ENCODE results near the gene APAF1.
"Not testable (repeated sequence)": the region's sequence is repeated elsewhere in the genome, so short reads cannot be mapped to it uniquely, and the experiment has no call there.

APAF1 gene, protein sequence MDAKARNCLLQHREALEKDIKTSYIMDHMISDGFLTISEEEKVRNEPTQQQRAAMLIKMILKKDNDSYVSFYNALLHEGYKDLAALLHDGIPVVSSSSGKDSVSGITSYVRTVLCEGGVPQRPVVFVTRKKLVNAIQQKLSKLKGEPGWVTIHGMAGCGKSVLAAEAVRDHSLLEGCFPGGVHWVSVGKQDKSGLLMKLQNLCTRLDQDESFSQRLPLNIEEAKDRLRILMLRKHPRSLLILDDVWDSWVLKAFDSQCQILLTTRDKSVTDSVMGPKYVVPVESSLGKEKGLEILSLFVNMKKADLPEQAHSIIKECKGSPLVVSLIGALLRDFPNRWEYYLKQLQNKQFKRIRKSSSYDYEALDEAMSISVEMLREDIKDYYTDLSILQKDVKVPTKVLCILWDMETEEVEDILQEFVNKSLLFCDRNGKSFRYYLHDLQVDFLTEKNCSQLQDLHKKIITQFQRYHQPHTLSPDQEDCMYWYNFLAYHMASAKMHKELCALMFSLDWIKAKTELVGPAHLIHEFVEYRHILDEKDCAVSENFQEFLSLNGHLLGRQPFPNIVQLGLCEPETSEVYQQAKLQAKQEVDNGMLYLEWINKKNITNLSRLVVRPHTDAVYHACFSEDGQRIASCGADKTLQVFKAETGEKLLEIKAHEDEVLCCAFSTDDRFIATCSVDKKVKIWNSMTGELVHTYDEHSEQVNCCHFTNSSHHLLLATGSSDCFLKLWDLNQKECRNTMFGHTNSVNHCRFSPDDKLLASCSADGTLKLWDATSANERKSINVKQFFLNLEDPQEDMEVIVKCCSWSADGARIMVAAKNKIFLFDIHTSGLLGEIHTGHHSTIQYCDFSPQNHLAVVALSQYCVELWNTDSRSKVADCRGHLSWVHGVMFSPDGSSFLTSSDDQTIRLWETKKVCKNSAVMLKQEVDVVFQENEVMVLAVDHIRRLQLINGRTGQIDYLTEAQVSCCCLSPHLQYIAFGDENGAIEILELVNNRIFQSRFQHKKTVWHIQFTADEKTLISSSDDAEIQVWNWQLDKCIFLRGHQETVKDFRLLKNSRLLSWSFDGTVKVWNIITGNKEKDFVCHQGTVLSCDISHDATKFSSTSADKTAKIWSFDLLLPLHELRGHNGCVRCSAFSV (N-terminal part only)

DNA sequence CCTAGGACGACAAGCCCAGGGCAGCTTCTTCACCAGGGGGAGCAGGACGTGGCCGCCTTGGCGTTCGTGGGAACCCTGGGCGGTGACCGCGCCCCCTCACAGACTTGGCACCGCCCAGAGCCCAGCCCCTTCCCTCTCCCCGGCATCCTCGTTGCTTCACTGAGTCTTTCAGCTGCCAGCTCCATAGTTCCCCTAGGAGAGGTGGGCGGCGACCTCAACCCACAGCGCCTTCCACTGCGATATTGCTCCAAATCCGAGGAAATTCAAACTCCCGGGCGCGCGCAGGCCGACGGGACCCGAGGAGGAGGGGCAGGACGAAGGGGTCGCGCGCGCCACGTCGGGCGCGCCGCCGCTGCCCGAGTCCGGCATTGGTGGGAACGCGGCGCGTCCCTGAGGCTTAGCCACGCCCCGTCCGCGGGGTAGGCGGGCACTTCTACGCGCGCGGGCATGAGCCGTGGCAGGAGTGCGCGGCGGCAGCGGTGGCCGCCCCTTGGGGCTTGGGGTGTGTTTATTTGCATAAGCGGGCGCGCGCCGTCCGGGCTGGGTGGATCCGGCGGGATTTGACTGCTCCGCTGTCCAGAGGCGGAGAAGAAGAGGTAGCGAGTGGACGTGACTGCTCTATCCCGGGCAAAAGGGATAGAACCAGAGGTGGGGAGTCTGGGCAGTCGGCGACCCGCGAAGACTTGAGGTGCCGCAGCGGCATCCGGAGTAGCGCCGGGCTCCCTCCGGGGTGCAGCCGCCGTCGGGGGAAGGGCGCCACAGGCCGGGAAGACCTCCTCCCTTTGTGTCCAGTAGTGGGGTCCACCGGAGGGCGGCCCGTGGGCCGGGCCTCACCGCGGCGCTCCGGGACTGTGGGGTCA, at the start of gene APAF1, which contains the start of gene IKBIP:
Gene APAF1 (plus strand): TSS at position 579 of the 860 bp plus-strand sequence. CDS start 3,070 bp downstream, outside the sequence.
Gene IKBIP (minus strand): TSS at position 77 of the 860 bp plus-strand sequence. CDS start 87 bp downstream, outside the sequence.
- TF ChIP-seq, protein P1, sequence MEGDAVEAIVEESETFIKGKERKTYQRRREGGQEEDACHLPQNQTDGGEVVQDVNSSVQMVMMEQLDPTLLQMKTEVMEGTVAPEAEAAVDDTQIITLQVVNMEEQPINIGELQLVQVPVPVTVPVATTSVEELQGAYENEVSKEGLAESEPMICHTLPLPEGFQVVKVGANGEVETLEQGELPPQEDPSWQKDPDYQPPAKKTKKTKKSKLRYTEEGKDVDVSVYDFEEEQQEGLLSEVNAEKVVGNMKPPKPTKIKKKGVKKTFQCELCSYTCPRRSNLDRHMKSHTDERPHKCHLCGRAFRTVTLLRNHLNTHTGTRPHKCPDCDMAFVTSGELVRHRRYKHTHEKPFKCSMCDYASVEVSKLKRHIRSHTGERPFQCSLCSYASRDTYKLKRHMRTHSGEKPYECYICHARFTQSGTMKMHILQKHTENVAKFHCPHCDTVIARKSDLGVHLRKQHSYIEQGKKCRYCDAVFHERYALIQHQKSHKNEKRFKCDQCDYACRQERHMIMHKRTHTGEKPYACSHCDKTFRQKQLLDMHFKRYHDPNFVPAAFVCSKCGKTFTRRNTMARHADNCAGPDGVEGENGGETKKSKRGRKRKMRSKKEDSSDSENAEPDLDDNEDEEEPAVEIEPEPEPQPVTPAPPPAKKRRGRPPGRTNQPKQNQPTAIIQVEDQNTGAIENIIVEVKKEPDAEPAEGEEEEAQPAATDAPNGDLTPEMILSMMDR (conservative IDR thresholded peaks at IDR 0.05; ENCODE audit: low read length): 0 out of 2 replicates have a peak, but pooled peaks have one; percentile 1
- DNase-seq (ENCODE audit: low read depth): peak; percentile 95
- H3K4me3 ChIP-seq (ENCODE audit: low read length): peak within 1 kb of the TSS; percentile 84

DNA sequence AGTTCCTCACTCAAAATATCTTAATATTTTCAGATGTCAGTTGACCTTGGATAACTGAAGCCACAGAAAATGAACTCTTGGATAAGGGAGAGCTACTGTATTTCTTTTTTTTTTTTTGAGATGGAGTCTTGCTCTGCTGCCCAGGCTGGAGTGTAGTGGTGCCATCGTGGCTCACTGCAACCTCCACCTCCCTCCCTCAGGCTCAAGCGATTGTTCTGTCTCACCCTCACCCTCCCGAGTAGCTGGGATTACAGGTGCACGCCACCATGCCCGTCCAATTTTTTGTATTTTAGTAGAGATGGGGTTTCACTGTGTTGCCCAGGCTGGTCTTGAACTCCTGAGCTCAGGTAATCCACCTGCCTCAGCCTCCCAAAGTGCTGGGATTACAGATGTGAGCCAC, 47.8 kb upstream of the APAF1 start:
- H3K4me3 ChIP-seq (ENCODE audit: low read length); DNase-seq (ENCODE audit: low read depth): not testable (repeated sequence)

DNA sequence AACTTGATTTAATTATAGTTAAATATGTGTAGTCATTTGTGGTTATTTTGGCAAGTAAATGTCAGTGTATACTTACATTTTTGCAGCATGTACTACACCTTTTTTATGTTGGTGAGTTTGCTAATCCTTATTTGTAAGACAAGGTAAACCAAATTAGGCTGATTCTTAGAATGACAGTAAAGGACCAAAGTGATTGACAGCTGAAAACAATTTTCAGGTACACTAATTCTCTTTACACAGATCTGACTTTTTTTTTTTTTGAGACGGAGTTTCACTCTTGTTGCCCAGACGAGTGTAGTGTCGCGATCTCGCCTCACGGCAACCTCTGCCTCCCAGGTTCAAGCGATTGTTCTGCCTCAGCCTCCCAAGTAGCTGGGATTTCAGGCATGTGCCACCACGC, 43.2 kb upstream of the APAF1 start:
- DNase-seq (ENCODE audit: low read depth): no peak
- no peak overlapping the region for H3K4me3 ChIP-seq (ENCODE audit: low read length)
- TF ChIP-seq, protein P1 (conservative IDR thresholded peaks at IDR 0.05; ENCODE audit: low read length): no peak

DNA sequence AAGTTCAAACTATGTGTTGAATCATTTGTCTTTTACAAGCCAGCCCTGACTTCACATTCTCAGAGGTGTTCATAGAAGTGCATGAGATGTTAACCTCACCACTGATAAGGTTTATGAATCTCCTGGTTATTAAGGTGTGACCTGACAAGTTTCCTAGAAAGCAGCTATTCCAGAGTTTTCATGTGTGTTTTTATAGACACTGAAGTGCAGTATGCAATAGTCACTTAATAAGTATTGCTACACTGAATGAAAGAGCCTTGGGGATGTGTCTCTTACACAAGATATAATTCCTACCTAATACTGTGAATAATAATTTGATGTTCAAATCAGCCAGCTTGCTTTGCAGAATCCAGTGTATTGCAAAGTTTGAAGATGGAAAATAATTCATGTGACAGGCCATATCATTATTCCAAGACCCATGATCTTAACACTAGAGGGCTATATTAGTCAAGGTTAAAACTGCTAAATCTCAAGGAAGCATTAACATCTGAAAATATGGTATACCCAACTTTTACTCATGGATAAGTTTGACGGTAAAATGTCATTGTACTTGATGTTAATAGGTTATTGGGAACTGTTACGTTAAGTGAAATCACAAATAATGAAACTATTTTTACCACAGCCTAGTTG, 38.6 kb upstream of the APAF1 start:
- TF ChIP-seq, protein P1 (conservative IDR thresholded peaks at IDR 0.05; ENCODE audit: low read length): no peak; the same call in 1 of the 2 replicates
- no peak overlapping the region for H3K4me3 ChIP-seq (ENCODE audit: low read length)
- no peak for DNase-seq (ENCODE audit: low read depth)

DNA sequence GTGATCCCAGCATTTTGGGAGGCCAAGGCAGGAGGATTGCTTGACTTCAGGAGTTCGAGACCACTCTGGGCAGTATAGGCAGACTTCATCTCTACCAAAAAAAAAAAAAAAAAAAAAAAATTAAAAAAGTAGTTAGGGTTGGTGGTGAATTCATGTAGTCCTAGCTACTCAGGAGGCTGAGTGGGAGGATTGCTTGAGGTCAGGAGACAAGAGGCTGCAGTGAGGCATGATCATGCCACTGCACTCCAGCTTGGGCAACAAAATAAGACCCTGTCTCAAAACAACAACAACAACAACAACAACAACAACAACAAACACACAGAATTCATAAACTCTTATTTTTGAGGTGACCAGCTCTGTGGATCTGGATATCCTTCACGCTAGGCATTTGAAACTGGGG, 34.5 kb upstream of the APAF1 start:
- DNase-seq (ENCODE audit: low read depth): no peak
- H3K4me3 ChIP-seq (ENCODE audit: low read length): no peak overlapping the region
- TF ChIP-seq, protein P1 (conservative IDR thresholded peaks at IDR 0.05; ENCODE audit: low read length): no peak

DNA sequence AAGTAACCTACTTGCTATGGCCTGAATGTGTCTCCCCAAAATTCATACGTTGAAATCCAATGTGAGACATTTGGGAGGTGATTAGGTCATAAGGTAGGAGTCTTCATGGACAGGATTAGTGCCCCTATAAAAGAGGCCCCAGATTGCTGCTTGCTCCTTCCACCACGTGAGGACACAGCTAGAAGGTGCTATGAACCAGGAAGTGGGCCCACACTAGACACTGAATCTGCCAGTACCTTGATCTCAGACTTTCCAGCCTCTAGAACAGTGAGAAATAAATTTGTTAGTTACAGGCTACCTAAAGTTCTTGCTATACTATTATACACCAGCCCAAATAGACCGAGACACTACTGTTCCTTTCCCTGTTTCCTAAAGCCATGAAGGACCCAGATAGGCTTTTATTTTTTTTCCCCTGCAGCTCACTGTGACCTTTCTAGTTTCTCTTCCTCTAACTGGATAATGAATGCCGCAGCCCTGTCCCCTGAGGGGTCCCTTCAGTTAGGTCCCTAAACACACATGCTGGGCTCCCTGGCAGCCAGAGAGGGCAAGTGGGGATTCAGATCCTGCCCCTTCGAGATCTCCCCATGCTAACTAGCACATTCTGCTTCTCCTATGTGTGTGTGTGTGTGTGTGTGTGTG, 32.3 kb upstream of the APAF1 start:
- TF ChIP-seq, protein P1 (conservative IDR thresholded peaks at IDR 0.05; ENCODE audit: low read length): no peak
- H3K4me3 ChIP-seq (ENCODE audit: low read length): no peak overlapping the region
- DNase-seq (ENCODE audit: low read depth): no peak

Data from AG10803 (cell line).